Neural crest cell (in vitro differentiated cells): ENCODE measurements around the gene GYPC. TPM values are rescaled to one million over a fixed set of nuclear protein-coding genes. Genes with fewer than 3 reads are reported as not detected.
"Not testable (repeated sequence)": the region's sequence is repeated elsewhere in the genome, so short reads cannot be mapped to it uniquely, and the experiment has no call there.

Source experiments
- DNase-seq: peaks from one replicate; pipeline ENCODE4 v3.0.0; 2021; ENCODE audit warnings: low read depth, mixed read lengths, low spot score
- H3K27ac Mint-ChIP-seq: one replicate; pipeline ENCODE4 v1.8.0; 2021; ENCODE audit warnings: mild to moderate bottlenecking, mixed read lengths; ENCODE audit not compliant: unreplicated experiment
- H3K27me3 Mint-ChIP-seq: 2 replicates; pipeline ENCODE4 v1.8.0; 2021; ENCODE audit warnings: low read depth, mild to moderate bottlenecking, mixed read lengths
- H3K36me3 Mint-ChIP-seq: 2 replicates; pipeline ENCODE4 v1.8.0; 2021; ENCODE audit warnings: low read depth, mild to moderate bottlenecking, mixed read lengths
- H3K4me1 Mint-ChIP-seq: 2 replicates; pipeline ENCODE4 v1.8.0; 2021; ENCODE audit warnings: mixed read lengths
- H3K4me3 Mint-ChIP-seq: one replicate; pipeline ENCODE4 v1.8.0; 2021; ENCODE audit warnings: mild to moderate bottlenecking, mixed read lengths
- H3K9me3 Mint-ChIP-seq: 2 replicates; pipeline ENCODE4 v1.8.0; 2021; ENCODE audit warnings: mixed read lengths
- CTCF ChIP-seq: fragments of 200-600 bp; sonication (generic); conservative IDR thresholded peaks from 2 replicates; pipeline ENCODE4 v1.5.0; 2021; ENCODE audit warnings: antibody characterized with exemption, mild to moderate bottlenecking
- total RNA-seq: library from RNA; stranded (reverse); gene quantifications from 2 replicates; pipeline ENCODE4 v1.2.1, GENCODE V29; 2021

GYPC gene
- total RNA-seq, 1 donor from 2014 or later, result 84.4 TPM

DNA sequence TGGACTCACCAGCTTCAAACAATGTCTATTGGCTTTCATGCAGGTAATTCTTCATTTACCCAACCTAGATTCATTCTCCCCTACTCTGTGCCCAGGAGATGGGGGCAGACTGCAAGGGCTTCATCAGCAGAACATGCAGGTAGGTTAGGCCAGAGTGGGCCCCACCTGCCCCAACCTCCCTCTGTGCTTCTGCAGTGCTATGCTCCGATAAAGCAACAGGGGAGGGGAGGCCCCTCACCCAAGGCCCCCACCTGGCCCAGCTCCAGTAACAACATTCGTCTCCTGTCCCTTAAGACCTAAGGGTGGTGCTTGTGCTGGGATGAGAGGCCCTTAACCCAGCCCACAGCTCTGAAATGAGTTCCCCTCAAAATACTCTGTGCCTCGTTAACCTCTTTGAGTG is 16.7 kb upstream of the GYPC start:
- H3K4me1 Mint-ChIP-seq, result peaks cover 4% of the 10 kb centered on the region
- DNase-seq, result no peak
- TF ChIP-seq CTCF, result no peak
- H3K27me3 Mint-ChIP-seq, result no peaks in the 10 kb centered on the region
- H3K36me3 Mint-ChIP-seq, result no peaks in the 10 kb centered on the region
- H3K27ac Mint-ChIP-seq, result no peak overlapping the region
- no peaks in the 10 kb centered on the region for H3K9me3 Mint-ChIP-seq
- H3K4me3 Mint-ChIP-seq, result no peak overlapping the region

DNA sequence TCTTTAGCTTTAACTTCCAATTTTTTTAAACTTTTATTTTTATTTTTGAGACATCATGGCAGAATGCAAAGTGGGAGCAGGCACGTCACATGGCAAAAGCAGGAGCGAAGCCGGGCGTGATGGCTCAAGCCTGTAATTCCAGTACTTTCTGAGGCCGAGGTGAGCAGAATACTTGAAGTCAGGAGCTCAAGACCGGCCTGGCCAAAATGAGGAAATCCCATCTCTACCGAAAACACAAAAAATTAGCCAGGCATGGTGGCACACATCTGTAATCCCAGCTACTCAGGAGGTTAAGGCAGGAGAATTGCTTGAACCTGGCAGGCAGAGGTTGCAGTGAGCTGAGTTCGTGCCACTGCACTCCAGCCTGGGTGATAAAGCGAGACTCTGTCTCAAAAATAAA is 14.7 kb upstream of the GYPC start:
- DNase-seq, H3K9me3 Mint-ChIP-seq: not testable (repeated sequence)

DNA sequence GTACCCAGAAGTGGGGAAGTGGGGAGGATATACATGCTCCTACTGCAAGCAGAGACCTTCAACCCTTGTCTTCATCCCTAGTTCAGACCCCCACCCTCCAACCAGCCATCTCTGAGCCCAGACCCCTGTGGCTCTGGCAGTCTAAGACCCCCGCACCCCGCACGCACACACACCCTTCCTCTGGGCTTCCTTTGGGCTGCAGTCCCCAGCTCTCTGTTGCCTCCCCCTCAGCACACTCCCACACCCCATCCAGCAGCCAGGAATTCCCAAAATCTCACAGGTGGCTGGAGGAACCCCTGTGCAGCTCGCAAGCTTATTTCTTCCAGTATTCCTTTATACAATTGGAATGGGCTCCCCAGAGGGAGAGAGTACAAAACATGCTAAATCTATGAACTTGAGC is 13.9 kb upstream of the GYPC start:
- Mint-ChIP-seq H3K4me3 (no peak overlapping the region), H3K9me3 (no peaks in the 10 kb centered on the region)
- TF ChIP-seq CTCF, result no peak

More for the DNA sequence above, 14.7 kb upstream of the GYPC start:
- H3K36me3 Mint-ChIP-seq, H3K4me3 Mint-ChIP-seq, H3K27me3 Mint-ChIP-seq, H3K4me1 Mint-ChIP-seq, H3K27ac Mint-ChIP-seq: not testable (repeated sequence)

GRCh38 chr2:126643431-126643830 is 12.5 kb upstream of the GYPC start:
- Mint-ChIP-seq H3K4me1 (peaks cover 4% of the 10 kb centered on the region), H3K9me3 (no peaks in the 10 kb centered on the region), H3K27ac (no peak overlapping the region), H3K4me3 (no peak overlapping the region), H3K36me3 (no peaks in the 10 kb centered on the region), H3K27me3 (no peaks in the 10 kb centered on the region)
- no peak for TF ChIP-seq CTCF
- no peak for DNase-seq

More for the DNA sequence above, 13.9 kb upstream of the GYPC start:
- Mint-ChIP-seq H3K27ac (no peak overlapping the region), H3K27me3 (no peaks in the 10 kb centered on the region), H3K4me1 (peaks cover 4% of the 10 kb centered on the region), H3K36me3 (no peaks in the 10 kb centered on the region)
- no peak for DNase-seq

GRCh38 chr2:126643972-126644371 is 12.0 kb upstream of the GYPC start:
- Mint-ChIP-seq H3K4me1 (peaks cover 4% of the 10 kb centered on the region), H3K36me3 (no peaks in the 10 kb centered on the region), H3K9me3 (no peaks in the 10 kb centered on the region), H3K27ac (no peak overlapping the region), H3K27me3 (no peaks in the 10 kb centered on the region), H3K4me3 (no peak overlapping the region)
- TF ChIP-seq CTCF, result no peak
- DNase-seq, result no peak

GRCh38 chr2:126644630-126645191 is 11.2 kb upstream of the GYPC start:
- no peak for DNase-seq
- H3K36me3 Mint-ChIP-seq, result no peaks in the 10 kb centered on the region
- H3K27ac Mint-ChIP-seq, result no peak overlapping the region
- H3K4me3 Mint-ChIP-seq, result no peak overlapping the region
- no peak for TF ChIP-seq CTCF
- H3K9me3 Mint-ChIP-seq, result peaks cover 3% of the 10 kb centered on the region
- peaks cover 4% of the 10 kb centered on the region for H3K4me1 Mint-ChIP-seq
- no peaks in the 10 kb centered on the region for H3K27me3 Mint-ChIP-seq
